Fibroblast of mammary gland (primary cell): ENCODE data around the gene LY6G6F.
A peak's percentile ranks its signal among the peaks of the same experiment; 100 is the strongest.

ENCODE experiments used
- DNase-seq: peaks from one replicate; pipeline ENCODE4 v3.0.0-alpha.2; 2010; ENCODE audit warnings: low read depth
- H3K4me3 ChIP-seq: 2 replicates; pipeline ENCODE4 v1.5.1; 2011; ENCODE audit warnings: low read depth, mild to moderate bottlenecking, low read length, moderate library complexity; ENCODE audit not compliant: control insufficient read depth
- TF ChIP-seq, protein P1 (sequence below): conservative IDR thresholded peaks from 2 replicates; pipeline ENCODE4 v1.5.1; 2011; ENCODE audit warnings: low read depth, low read length, inconsistent platforms; ENCODE audit not compliant: control insufficient read depth, insufficient read depth

LY6G6F gene

GRCh38 chr6:31725502-31726350 is 19.1 kb downstream of the LY6G6F start:
- no peak overlapping the region for H3K4me3 ChIP-seq
- no peak for DNase-seq

GRCh38 chr6:31727034-31727716 is 20.5 kb downstream of the LY6G6F start:
- H3K4me3 ChIP-seq: no peak overlapping the region
- DNase-seq: no peak
- TF ChIP-seq, protein P1, sequence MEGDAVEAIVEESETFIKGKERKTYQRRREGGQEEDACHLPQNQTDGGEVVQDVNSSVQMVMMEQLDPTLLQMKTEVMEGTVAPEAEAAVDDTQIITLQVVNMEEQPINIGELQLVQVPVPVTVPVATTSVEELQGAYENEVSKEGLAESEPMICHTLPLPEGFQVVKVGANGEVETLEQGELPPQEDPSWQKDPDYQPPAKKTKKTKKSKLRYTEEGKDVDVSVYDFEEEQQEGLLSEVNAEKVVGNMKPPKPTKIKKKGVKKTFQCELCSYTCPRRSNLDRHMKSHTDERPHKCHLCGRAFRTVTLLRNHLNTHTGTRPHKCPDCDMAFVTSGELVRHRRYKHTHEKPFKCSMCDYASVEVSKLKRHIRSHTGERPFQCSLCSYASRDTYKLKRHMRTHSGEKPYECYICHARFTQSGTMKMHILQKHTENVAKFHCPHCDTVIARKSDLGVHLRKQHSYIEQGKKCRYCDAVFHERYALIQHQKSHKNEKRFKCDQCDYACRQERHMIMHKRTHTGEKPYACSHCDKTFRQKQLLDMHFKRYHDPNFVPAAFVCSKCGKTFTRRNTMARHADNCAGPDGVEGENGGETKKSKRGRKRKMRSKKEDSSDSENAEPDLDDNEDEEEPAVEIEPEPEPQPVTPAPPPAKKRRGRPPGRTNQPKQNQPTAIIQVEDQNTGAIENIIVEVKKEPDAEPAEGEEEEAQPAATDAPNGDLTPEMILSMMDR: no peak

More at GRCh38 chr6:31725502-31726350, 19.1 kb downstream of the LY6G6F start:
- TF ChIP-seq, protein P1: no peak

- no peak overlapping the region for H3K4me3 ChIP-seq
- TF ChIP-seq, protein P1: no peak
- DNase-seq: no peak
Observed at GRCh38 chr6:31727717-31728671, 21.3 kb downstream of the LY6G6F start.

DNA sequence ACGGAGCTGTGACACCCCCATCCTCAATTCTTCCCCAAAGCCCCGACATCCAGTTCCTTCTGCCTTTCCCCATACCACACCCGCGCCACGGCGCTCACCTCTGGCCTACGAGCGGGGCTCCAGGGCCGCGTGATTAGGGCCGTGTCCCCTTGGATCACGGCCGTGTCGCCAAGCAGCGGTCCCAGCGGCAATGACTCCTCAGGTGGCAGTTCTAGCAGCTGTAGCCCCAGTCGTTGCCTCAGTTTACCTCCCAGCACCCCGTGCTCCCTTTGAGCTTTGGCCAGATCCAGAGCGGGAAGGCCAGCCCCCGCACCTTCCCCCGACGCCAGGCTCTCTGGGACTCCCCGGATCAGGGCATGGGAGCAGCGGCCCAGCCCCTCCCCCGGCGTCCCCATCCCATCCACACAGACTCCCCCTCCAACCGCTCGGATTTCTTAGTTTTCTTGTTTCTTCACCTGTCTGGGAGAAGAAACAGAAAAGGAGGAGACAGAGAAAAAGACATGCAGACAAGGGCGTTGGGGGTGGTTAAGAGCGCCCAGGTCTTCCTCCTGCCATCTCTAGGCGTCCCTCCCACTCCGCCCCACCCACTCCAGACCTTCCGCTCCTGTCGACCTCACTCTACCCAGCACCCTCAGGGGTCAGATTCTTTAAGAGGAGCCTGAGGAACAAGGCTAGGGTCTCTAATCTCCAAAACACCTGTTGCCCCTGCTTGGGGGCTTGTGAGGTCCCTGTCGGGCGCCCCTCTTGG is 22.3 kb downstream of the LY6G6F start, which contains the start of gene DDAH2:
DDAH2 (minus strand) TSS at position 533 of the 748 bp plus-strand sequence; CDS start at position 395, 138 bp downstream.
- H3K4me3 ChIP-seq: peak within 1 kb of the TSS; percentile 71
- TF ChIP-seq, protein P1: peak; percentile 36
- DNase-seq: no peak

DNA sequence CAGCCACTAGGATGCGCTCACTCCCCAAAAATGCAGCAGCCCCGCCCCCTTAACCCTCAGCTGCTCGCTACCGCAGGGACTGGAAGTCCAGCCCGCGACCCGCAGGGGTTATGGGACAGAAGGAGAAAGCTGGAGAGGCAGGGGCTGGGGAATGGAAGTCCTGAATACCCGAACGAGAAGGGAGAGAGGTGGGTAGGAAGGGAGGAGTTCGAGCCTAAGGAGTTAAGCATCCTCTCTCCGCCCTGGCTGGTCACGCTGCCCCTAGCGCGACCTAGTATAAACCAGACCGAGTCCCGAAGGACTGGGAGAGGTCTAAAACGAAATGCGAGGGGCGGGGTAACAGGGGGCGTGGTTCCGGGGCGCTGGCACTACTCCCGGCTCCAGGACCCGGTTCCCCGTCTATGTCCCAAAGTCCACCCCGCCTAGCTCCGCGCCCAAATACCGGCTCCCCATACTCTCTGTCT is 22.9 kb downstream of the LY6G6F start:
- TF ChIP-seq, protein P1: no peak
- peak overlapping the region; percentile 71 for H3K4me3 ChIP-seq
- peak; percentile 88 for DNase-seq
